ENCODE results near the gene RGCC. TPM values are rescaled to one million over a fixed set of nuclear protein-coding genes. Genes with fewer than 3 reads are reported as not detected.

Gene RGCC
- polyA plus RNA-seq, 1 of the 3 experiments (the other 2 are of a cell fraction) = 0.05 TPM

- Histone ChIP-seq H3K27me3 (ENCODE audit: insufficient read depth) (peaks cover 21% of the 10 kb centered on the region), H3K4me3 (ENCODE audit: low read depth in 2 of 2, low read length in 1 of 2) (no peak overlapping the region), H3F3A (replicated peaks; ENCODE audit: insufficient read depth) (no peaks in the 10 kb centered on the region), H3K27ac (ENCODE audit: low read depth in 2 of 2, low read length in 1 of 2) (no peak overlapping the region), H3K4me2 (no peak overlapping the region), H3K36me3 (replicated peaks in 1 of 2; ENCODE audit: control insufficient read depth in 1 of 2, insufficient read depth in 2 of 2, low read length in 1 of 2) (no peaks in the 10 kb centered on the region), H3K9me2 (no peaks in the 10 kb centered on the region), H2AFZ (ENCODE audit: low read depth) (no peak overlapping the region), H3K4me1 (ENCODE audit: control insufficient read depth in 1 of 2, insufficient read depth in 2 of 2, low read depth in 1 of 2, low read length in 1 of 2) (peaks cover 0 to 12% of the 10 kb centered on the region in 2 experiments; a peak in 1 of 4 replicates), H3K9ac (no peak overlapping the region), H3K9me3 (no peaks in the 10 kb centered on the region), H3K79me2 (ENCODE audit: insufficient read depth) (no peaks in the 10 kb centered on the region), H4K20me1 (ENCODE audit: insufficient read depth) (no peaks in the 10 kb centered on the region)
- WGBS (ENCODE audit: low lambda C conversion rate) = 83% methylated on average over 6 of the region's 6 CpGs
- ChIA-PET CTCF (no interaction called here), POLR2A (no interaction called here)
- TF ChIP-seq TCF12 (IDR thresholded peaks at IDR 0.05) = no peak
- no peak for TF ChIP-seq USF2 (IDR thresholded peaks at IDR 0.05; ENCODE audit: borderline replicate concordance, low read depth, low read length)
- no peak for TF ChIP-seq RCOR1 (IDR thresholded peaks at IDR 0.05; ENCODE audit: low read length)
- TF ChIP-seq YY1 (IDR thresholded peaks at IDR 0.05; ENCODE audit: low read depth) = no peak
- no peak for TF ChIP-seq MEF2A (IDR thresholded peaks at IDR 0.05; ENCODE audit: borderline replicate concordance, low read depth)
- DNase-seq = no peak
Observed at GRCh38 chr13:41462427-41462826, 5.1 kb downstream of the RGCC start.

- H3K4me3 ChIP-seq (ENCODE audit: low read depth in 2 of 2, low read length in 1 of 2) = no peak overlapping the region
- no peak for TF ChIP-seq USF1 (IDR thresholded peaks at IDR 0.05; ENCODE audit: borderline replicate concordance, low read depth)
- no peak for TF ChIP-seq MAX (IDR thresholded peaks at IDR 0.05; ENCODE audit: low read depth)
- no peak for TF ChIP-seq EP300 (IDR thresholded peaks at IDR 0.05; ENCODE audit: borderline replicate concordance in 1 of 2, low read depth in 1 of 2, low read length in 1 of 2)
- no peak for TF ChIP-seq SMC3 (IDR thresholded peaks at IDR 0.05; ENCODE audit: low read depth, low read length)
- TF ChIP-seq RCOR1 (IDR thresholded peaks at IDR 0.05; ENCODE audit: low read length) = no peak
- TF ChIP-seq USF2 (IDR thresholded peaks at IDR 0.05; ENCODE audit: borderline replicate concordance, low read depth, low read length) = no peak
- H2AFZ ChIP-seq (ENCODE audit: low read depth) = no peak overlapping the region
- H3K4me2 ChIP-seq = no peak overlapping the region
- H3K9me2 ChIP-seq = no peaks in the 10 kb centered on the region
- H3K9ac ChIP-seq = no peak overlapping the region
- no peaks in the 10 kb centered on the region for H3K9me3 ChIP-seq
- H3K27me3 ChIP-seq (ENCODE audit: insufficient read depth) = peaks cover 8% of the 10 kb centered on the region; the same call in 1 of the 2 replicates
- H3K36me3 ChIP-seq (replicated peaks in 1 of 2; ENCODE audit: control insufficient read depth in 1 of 2, insufficient read depth in 2 of 2, low read length in 1 of 2) = no peaks in the 10 kb centered on the region
- no peaks in the 10 kb centered on the region for H3K79me2 ChIP-seq (ENCODE audit: insufficient read depth)
- no peak overlapping the region for H3K27ac ChIP-seq (ENCODE audit: low read depth in 2 of 2, low read length in 1 of 2)
- DNase-seq = no peak
- WGBS (ENCODE audit: low lambda C conversion rate) = 77% methylated on average over 10 of the region's 11 CpGs
- H3F3A ChIP-seq (replicated peaks; ENCODE audit: insufficient read depth) = no peaks in the 10 kb centered on the region
- ChIA-PET CTCF (no interaction called here), POLR2A (no interaction called here)
- H3K4me1 ChIP-seq (ENCODE audit: control insufficient read depth in 1 of 2, insufficient read depth in 2 of 2, low read depth in 1 of 2, low read length in 1 of 2) = no peaks in the 10 kb centered on the region
- no peaks in the 10 kb centered on the region for H4K20me1 ChIP-seq (ENCODE audit: insufficient read depth)
Observed at GRCh38 chr13:41463838-41464602, 6.7 kb downstream of the RGCC start.
